NB4 (cell line): Measurements from ENCODE around the gene CHAT.
A peak's percentile ranks its signal among the peaks of the same experiment; 100 is the strongest.

Source experiments
- DNase-seq: peaks from one replicate; pipeline ENCODE4 v3.0.0; 2010; ENCODE audit warnings: low read depth
- H3K4me3 ChIP-seq: one replicate; pipeline ENCODE4 v1.5.1; 2011; ENCODE audit warnings: mild to moderate bottlenecking, low read depth, low read length, moderate library complexity
- MYC ChIP-seq: IDR thresholded peaks from 2 replicates; pipeline ENCODE4 v1.6.1; 2011; ENCODE audit warnings: low read depth, low read length
- POLR2A ChIP-seq: IDR thresholded peaks from 2 replicates; pipeline ENCODE4 v1.6.1; 2011; ENCODE audit warnings: mild to moderate bottlenecking; ENCODE audit not compliant: insufficient read length; ENCODE audit errors: extremely low read depth
- TF ChIP-seq, protein P1 (sequence below): IDR thresholded peaks from 2 replicates; pipeline ENCODE4 v1.6.1; 2011; ENCODE audit warnings: low read depth, low read length
- TF ChIP-seq, protein P2 (sequence below): IDR thresholded peaks from one replicate; pipeline ENCODE4 v1.5.1; 2012; ENCODE audit warnings: low read depth, low read length

The CHAT gene

DNA sequence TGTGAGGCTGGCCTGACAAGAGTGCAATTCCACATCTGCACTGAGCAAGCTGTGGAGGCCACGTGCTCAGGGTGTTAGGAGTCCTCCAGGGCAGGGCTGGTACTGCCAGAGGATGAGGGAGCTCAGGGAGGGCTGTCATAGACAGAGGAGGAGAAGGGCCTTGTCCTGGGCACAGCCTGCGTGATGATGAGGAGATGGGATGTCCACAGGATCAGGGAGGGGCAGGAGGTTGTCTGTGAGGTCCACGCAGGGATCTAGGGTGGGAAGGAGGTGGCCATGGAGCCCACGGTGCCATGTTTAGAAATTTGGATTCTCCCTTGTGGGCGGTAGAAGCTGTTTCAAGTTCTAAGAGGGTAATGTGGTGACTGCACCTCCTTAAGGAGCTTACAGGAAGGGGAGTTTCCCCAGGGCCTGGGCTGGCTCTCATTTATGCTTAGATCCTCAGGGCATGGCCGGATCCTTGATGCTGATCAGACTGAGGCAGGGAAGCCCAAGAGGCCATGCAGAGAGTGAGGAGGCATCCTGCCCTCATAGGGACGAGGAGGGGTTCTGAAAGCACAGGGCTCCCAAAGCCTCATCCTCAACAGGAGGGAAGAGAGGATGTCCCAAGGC lies 30.3 kb downstream of the CHAT start:
- DNase-seq, result peak; percentile 39
- H3K4me3 ChIP-seq, result no peak overlapping the region
- no peak for TF ChIP-seq MYC
- TF ChIP-seq, protein P1, sequence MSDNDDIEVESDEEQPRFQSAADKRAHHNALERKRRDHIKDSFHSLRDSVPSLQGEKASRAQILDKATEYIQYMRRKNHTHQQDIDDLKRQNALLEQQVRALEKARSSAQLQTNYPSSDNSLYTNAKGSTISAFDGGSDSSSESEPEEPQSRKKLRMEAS, result no peak
- TF ChIP-seq, protein P2, sequence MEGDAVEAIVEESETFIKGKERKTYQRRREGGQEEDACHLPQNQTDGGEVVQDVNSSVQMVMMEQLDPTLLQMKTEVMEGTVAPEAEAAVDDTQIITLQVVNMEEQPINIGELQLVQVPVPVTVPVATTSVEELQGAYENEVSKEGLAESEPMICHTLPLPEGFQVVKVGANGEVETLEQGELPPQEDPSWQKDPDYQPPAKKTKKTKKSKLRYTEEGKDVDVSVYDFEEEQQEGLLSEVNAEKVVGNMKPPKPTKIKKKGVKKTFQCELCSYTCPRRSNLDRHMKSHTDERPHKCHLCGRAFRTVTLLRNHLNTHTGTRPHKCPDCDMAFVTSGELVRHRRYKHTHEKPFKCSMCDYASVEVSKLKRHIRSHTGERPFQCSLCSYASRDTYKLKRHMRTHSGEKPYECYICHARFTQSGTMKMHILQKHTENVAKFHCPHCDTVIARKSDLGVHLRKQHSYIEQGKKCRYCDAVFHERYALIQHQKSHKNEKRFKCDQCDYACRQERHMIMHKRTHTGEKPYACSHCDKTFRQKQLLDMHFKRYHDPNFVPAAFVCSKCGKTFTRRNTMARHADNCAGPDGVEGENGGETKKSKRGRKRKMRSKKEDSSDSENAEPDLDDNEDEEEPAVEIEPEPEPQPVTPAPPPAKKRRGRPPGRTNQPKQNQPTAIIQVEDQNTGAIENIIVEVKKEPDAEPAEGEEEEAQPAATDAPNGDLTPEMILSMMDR, result no peak
- no peak for TF ChIP-seq POLR2A

DNA sequence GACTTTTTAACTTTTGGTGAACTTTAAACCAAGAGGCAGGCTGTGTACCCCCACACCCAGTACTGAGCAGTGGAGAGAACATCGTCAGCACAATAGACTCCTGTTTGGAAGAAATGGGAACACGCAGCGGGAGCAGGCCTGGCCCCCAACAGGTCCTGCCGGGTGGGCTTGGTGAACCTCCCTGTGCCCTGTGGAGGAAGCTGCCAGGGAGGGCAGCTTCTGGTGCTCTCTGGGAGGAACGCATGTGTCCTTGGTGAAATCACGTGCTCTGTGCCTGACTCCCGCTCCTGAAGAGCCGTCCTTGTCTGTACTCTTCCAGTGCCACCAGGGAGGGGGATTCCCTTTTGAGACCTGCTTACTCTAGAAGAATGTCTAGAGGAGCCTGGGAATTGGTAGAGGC lies 31.6 kb downstream of the CHAT start:
- DNase-seq, result no peak
- H3K4me3 ChIP-seq, result peak overlapping the region; percentile 87
- TF ChIP-seq, protein P2, result no peak
- TF ChIP-seq POLR2A, result no peak
- no peak for TF ChIP-seq MYC
- TF ChIP-seq, protein P1, result no peak

DNA sequence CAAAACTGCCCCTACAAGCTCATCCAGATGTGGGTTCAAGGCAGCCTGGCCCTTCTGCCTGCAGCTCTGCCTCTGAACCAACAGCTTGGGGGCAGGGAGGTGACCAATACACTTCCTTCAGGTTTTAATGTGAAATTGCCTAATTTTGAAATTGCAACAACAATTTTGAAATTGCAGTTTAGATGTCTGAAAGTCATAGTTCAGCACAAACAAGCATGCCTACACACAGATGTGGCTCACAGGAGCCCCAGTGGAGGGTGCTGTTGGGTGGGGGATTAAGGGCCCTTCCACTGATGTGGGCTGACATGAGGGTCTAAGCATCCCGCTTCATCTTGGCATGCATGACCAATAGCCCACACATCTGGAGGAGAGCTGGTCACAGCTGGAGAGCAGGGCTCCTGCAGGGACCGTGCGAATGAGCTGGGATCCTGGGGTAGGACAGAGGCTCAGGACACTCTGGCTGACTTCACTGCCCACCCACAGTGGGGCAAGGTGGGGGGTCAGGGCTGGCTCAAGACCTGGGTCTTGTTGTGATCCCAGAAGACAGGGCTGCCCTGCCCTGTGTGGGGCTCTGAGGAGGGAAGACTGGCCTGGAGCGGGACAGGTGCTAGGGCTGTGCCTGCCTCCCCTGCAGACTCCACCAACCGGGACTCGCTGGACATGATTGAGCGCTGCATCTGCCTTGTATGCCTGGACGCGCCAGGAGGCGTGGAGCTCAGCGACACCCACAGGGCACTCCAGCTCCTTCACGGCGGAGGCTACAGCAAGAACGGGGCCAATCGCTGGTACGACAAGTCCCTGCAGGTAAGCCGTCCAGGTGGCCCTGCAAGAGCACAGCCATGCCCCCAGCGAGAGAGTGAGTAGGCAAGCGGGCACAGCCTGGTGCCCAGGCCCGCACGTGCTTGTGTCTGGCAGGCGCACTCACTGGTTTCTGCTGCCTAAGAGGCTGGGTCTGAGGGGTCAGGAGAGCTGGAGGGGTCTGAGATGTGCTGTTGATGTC lies 32.3 kb downstream of the CHAT start:
- peak overlapping the region; percentile 87 for H3K4me3 ChIP-seq
- DNase-seq, result peak; percentile 97
- TF ChIP-seq MYC (peak; percentile 95), POLR2A (peak; percentile 24)
- TF ChIP-seq, protein P1, result peak; percentile 85
- TF ChIP-seq, protein P2, result peak; percentile 75

DNA sequence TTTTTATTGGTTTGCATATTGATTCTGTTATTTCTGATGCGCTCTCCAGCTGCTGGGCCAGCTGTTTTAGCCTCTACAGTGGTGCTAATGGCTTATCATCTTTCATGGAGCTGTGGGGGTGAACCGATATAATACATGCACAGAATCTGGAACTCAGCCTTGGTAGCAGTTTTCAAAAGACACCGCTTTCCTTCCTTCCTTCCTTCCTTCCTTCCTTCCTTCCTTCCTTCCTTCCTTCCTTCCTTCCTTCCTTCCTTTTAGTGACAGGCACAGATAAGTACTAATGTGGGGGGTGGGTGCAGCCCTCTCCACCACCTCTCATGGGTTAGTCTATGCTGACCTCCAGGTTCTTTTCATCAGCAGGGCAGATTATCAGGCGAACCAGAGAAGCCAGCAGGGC lies 33.7 kb downstream of the CHAT start:
- DNase-seq, result no peak
- TF ChIP-seq, protein P1, result no peak
- TF ChIP-seq, protein P2, result no peak
- TF ChIP-seq POLR2A, result no peak
- TF ChIP-seq MYC, result no peak
- H3K4me3 ChIP-seq, result peak overlapping the region; percentile 87

DNA sequence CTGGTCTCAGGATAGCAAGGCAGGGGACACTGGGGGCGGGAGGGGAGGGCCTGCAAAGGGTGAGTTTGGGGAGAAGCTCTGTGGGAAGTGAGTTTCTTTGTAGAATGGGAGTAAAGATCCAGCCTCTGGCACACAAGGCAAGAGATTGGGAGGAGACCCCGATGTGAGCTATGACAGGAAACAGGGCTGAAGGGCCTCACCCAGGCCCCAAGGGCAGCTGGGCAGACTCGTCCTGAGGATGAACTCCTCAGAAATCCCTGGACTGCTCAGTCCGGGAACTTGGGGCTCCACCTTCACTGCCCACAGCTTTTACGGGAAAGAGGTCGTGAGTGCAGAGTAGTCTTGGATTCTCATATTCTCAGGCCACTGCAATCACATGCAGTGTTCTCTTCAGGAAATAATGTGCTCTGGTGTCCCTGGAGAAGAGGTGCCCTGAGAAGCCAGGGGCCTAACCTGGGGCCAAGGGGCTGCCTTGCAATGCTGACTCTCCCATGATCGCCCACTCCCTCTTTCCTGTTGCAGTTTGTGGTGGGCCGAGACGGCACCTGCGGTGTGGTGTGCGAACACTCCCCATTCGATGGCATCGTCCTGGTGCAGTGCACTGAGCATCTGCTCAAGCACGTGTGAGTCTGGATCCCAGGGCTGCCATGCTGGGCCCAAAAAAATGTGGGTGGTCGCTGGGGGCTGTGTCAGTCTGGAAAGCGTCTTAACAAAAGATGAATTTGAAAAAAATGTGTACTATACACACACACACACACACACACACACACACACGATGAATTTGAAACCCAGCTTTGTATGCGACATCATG lies 34.4 kb downstream of the CHAT start:
- peak overlapping the region; percentile 87 for H3K4me3 ChIP-seq
- TF ChIP-seq, protein P2, result no peak
- TF ChIP-seq, protein P1, result peak; percentile 89
- TF ChIP-seq POLR2A (peak; percentile 41), MYC (peak; percentile 96)
- peak; percentile 98 for DNase-seq
